PC-9 (cell line): Measurements from ENCODE around the gene ZBTB7A.

Experiments
- EZH2 ChIP-seq: fragments of 200-600 bp; sonication (generic); IDR thresholded peaks from 2 replicates; pipeline ENCODE4 v1.8.0; 2017; ENCODE audit warnings: antibody characterized with exemption, low read depth
- TF ChIP-seq, protein P1 (sequence below): fragments of 200-600 bp; sonication (generic); conservative IDR thresholded peaks from 2 replicates; pipeline ENCODE4 v1.6.1; 2017; ENCODE audit warnings: mixed run types, antibody characterized with exemption, mild to moderate bottlenecking, moderate library complexity

DNA sequence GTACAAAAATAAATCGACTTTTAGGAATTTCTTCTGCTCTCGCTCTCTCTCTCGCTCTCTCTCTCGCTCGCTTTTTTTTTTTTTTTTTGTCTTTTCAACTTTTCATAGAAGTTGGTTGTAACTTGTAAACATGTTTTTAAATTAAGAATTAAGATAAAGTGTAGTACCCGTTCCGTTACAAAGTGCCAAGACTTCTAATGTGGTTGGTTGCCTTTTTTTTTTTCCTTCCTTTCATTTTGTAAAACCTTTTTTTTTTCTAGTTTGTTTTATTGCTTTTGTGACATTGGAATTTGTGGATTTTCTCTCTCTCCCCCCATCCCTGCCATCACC is 20.4 kb downstream of the ZBTB7A start:
- TF ChIP-seq, protein P1, sequence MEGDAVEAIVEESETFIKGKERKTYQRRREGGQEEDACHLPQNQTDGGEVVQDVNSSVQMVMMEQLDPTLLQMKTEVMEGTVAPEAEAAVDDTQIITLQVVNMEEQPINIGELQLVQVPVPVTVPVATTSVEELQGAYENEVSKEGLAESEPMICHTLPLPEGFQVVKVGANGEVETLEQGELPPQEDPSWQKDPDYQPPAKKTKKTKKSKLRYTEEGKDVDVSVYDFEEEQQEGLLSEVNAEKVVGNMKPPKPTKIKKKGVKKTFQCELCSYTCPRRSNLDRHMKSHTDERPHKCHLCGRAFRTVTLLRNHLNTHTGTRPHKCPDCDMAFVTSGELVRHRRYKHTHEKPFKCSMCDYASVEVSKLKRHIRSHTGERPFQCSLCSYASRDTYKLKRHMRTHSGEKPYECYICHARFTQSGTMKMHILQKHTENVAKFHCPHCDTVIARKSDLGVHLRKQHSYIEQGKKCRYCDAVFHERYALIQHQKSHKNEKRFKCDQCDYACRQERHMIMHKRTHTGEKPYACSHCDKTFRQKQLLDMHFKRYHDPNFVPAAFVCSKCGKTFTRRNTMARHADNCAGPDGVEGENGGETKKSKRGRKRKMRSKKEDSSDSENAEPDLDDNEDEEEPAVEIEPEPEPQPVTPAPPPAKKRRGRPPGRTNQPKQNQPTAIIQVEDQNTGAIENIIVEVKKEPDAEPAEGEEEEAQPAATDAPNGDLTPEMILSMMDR = no peak
- TF ChIP-seq EZH2 = no peak
